HPDE6-E6E7 (cell line): ENCODE measurements around the gene PASD1.
"Not testable (repeated sequence)": the region's sequence is repeated elsewhere in the genome, so short reads cannot be mapped to it uniquely, and the experiment has no call there.

Experiments used
- DNase-seq: peaks from one replicate; pipeline ENCODE4 v3.0.0; 2011; ENCODE audit warnings: missing footprints; ENCODE audit errors: extremely low spot score

PASD1 gene

DNA sequence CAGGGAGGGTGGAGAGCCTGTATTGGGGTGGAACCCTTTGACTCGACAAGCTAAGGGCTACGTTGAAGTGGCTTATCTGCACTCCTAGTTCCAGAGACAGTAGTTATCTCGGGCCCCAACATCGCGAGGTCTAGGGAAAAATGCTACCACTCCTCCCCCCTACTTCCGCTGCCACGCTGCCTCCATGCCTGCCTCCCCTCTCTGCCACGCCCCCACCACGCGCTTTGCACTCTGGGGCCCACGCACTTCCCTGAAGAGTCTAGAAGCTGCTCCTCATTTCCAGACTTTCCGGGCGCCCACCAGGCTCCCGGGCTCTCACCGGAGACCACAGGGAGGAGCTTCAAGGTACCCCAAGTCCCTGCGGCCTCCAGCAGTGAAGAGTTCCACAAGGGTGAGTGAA is at the start of gene PASD1:
PASD1 (plus strand) TSS at position 227 of the 400 bp plus-strand sequence. CDS start 37,879 bp downstream, outside the sequence.
- DNase-seq, result no peak

- no peak for DNase-seq
Observed at GRCh38 chrX:151515237-151515636, 48.2 kb upstream of the PASD1 start.

- no peak for DNase-seq
Observed at GRCh38 chrX:151516538-151517187, 46.8 kb upstream of the PASD1 start.

- no peak for DNase-seq
Observed at GRCh38 chrX:151517421-151517820, 46.1 kb upstream of the PASD1 start.

DNA sequence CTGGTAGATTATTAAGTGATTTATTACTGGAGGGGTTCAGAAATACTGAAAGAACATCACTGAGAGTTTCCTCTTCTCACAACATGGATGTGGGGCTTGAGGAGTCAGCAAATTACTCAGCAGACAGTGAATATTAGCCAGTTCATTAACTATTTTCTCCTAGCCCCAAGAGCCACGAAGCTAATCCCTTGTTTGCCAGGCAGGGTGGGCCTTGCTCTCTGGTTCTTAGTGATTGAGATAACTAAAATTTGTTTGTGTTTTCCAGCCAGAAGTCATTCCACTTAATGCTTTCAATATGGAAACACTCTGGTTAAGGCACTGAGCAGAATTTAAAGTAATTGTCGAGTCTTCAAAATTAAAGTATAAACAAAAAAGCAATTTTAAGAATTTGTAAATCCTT is 40.1 kb upstream of the PASD1 start:
- no peak for DNase-seq

DNA sequence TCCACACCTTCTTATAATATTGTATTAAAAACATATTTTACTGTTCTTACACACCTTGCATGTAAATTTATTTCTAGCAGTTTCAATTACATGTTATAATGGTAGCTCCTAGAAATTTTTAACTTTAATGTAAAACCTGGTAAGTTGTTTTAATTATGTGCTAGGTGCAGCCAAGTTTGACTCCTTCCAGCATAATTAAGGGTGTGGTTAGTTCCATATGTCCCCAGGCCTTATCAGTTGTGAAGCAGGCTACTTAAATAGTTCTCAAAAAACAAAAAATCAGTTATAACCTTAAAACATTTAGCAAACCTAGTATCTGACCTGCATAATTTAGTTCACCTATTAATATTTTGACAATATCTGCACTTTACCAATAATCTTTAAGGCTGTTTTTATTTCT is 26.9 kb upstream of the PASD1 start:
- no peak for DNase-seq

- no peak for DNase-seq
Observed at GRCh38 chrX:151537572-151537971, 25.9 kb upstream of the PASD1 start.

GRCh38 chrX:151538190-151539122 is 25.0 kb upstream of the PASD1 start:
- DNase-seq, result no peak

DNA sequence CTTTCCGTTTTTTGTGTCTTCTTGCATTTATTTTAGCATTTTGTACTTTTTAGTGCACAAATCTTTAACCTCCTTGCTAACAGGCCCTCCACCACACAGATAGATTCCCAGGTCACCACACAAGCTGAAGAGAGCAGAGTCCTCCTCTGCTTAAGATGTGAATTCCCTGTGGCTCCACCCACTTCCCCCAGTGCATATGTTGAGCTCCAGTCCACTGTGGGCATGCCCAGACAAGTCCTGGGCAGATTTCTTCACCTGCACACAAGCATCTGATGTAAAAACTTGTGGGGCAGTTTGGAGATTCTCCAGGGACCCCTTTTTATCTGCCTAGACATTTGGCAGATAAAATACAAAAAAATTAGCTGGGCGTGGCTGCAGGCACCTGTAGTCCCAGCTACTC is 19.8 kb upstream of the PASD1 start:
- DNase-seq, result no peak

DNA sequence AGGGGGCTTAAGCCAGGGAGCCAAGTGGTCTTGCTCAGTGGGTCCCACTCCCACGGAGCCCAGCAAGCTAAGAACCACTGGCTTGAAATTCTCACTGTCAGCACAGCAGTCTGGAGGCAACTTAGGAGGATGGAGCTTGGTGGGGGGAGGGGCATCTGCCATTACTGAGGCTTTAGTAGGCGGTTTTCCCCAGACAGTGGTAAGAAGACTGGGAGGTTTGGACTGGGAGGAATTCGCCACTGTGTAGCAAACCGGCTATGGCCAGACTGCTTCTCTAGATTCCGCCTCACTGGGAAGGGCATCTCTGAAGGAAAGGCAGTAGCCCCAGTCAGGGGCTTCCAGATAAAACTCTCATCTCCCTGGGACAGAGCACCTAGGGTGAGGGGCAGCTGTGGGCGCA is 17.2 kb upstream of the PASD1 start:
- DNase-seq, result not testable (repeated sequence)

GRCh38 chrX:151551176-151551575 is 12.3 kb upstream of the PASD1 start:
- not testable (repeated sequence) for DNase-seq

DNA sequence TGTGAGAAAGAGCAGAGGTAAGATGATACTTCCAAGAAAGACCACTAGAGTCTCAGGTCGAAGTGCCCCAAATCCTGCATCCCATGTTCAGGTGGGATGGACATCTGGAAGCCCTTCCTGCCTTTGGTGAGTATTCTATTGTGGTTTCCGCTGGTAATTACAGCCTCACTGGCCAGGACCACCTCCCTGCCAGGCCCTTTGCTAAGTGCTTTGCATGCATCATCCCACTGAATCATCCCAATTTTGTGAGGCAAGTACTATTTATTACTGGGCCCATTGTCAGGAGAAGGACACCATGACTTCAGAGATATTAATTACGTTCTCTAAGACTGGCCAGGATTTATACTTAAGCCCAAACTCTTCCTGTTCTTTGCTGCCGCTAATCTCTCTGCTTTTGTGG is 10.7 kb upstream of the PASD1 start:
- DNase-seq, result no peak

- DNase-seq, result not testable (repeated sequence)
Observed at GRCh38 chrX:151555301-151555700, 8.2 kb upstream of the PASD1 start.

- not testable (repeated sequence) for DNase-seq
Observed at GRCh38 chrX:151562485-151562884, 990 bp upstream of the PASD1 start.

GRCh38 chrX:151563003-151563402 is 472 bp upstream of the PASD1 start:
- DNase-seq, result not testable (repeated sequence)

DNA sequence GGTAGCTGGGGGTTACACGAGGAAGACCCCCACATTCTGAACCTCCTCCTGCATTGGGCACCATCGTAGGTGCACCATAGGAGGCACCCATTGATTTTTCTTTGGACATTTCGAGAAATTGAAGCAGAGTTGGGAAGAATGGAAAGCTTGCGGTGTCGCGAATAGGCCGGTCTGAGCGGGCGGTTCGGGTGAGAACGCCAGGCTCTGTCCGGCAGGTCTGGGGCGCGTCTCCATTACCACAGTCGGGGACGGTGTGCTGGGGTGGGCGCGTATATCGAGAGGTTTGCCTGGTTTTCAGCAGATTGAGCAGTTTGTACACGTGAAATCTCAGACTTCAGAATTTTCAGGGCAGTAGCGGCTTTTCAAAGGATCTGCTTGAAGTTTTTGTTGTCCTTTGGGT is 560 bp downstream of the PASD1 start:
- DNase-seq, result no peak

GRCh38 chrX:151566872-151567271 is 3.4 kb downstream of the PASD1 start:
- not testable (repeated sequence) for DNase-seq

- no peak for DNase-seq
Observed at GRCh38 chrX:151570561-151570960, 7.1 kb downstream of the PASD1 start.

DNA sequence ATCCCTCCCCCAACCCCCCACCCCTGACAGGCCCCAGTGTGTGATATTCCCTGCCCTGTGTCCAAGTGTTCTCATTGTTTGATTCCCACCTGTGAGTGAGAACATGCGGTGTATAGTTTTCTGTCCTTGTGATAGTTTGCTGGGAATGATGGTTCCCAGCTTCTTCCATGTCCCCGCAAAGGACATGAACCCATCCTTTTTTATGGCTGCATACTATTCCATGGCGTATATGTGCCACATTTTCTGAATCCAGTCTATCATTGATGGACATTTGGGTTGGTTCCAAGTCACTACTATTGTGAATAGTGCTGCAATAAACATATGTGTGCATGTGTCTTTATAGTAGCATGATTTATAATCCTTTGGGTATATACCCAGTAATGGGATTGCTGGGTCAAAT is 29.9 kb downstream of the PASD1 start:
- not testable (repeated sequence) for DNase-seq

DNA sequence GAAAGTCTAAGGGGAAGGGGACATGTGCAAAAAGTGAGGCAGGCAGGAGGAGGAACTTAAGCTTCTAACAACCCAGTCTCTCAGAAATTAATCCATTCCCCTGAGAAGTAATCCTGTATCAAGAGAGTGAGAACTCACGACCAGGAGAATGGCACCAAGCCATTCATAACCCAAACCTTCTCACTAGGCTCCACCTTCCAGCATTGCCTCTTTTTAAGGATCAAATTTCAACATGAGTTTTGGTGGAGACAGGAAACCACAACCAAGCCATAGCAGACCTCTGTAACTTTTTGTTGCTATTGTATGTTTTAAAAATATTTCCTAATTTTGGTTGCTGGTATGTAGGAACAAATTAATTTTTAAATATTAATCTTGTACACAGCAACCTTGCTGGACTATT is 32.8 kb downstream of the PASD1 start:
- no peak for DNase-seq

- DNase-seq, result no peak
Observed at GRCh38 chrX:151604931-151605330, 41.5 kb downstream of the PASD1 start.

DNA sequence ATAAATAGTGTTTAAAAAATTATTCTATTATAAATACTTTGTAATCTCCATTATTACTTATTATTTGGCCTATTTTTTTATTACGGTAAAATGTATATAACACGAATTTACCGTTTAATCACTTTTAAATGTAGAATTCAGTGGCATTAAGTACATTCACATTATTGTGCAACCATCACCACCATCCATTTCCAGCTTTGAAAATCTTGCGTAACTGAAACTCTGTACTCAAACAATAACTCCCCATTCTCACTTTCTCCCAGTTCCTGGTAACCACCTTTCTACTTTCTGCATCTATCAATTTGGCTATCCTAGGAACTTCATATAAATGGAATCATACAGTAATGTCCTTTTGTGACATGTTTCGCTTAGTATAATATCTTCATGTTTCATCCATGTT is 45.7 kb downstream of the PASD1 start:
- DNase-seq, result no peak

- no peak for DNase-seq
Observed at GRCh38 chrX:151621422-151621821, 57.9 kb downstream of the PASD1 start.
